Measurements from ENCODE around the gene GUCY1A2.

Gene GUCY1A2

DNA sequence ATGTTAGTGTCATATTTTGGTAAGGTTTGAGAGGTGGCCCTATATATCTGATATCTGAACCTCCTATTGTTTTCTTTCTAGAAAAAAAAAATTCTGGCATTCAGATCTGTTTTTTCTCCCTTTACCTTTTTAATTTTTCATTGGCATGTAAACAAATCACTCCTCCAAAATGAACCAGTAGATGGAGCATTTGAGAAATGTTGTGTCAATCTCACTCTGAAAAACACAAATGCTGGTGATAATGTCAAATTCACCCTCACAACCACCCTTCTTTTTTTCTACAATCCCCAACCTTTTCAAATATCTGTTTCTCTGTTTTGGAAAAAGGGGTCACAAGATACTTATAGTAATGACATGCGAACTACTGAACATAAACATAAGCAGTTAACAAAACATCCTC lies 9.1 kb downstream of the GUCY1A2 start:
- Histone ChIP-seq H3K4me1 (ENCODE audit: low read depth, poor library complexity, severe bottlenecking) (no peaks in the 10 kb centered on the region), H3K4me3 (IDR thresholded peaks at IDR 0.05; ENCODE audit: insufficient read depth, low read depth, low read length) (no peak overlapping the region), H3K27ac (no peak overlapping the region), H4K20me1 (ENCODE audit: insufficient read depth) (no peaks in the 10 kb centered on the region), H3K4me2 (no peak overlapping the region), H3K27me3 (ENCODE audit: insufficient read depth, low read depth) (no peaks in the 10 kb centered on the region), H3K9ac (no peak overlapping the region), H3K36me3 (ENCODE audit: insufficient read depth) (no peaks in the 10 kb centered on the region), H3K79me2 (ENCODE audit: insufficient read depth, low read depth) (no peaks in the 10 kb centered on the region), H2AFZ (ENCODE audit: low read depth) (no peak overlapping the region)
- no peak for TF ChIP-seq CTCF (conservative IDR thresholded peaks at IDR 0.05; ENCODE audit: low read depth, low read length)

GRCh38 chr11:107006076-107006833 lies 12.0 kb downstream of the GUCY1A2 start:
- Histone ChIP-seq H3K79me2 (ENCODE audit: insufficient read depth, low read depth) (no peaks in the 10 kb centered on the region), H3K4me3 (IDR thresholded peaks at IDR 0.05; ENCODE audit: insufficient read depth, low read depth, low read length) (no peak overlapping the region), H4K20me1 (ENCODE audit: insufficient read depth) (no peaks in the 10 kb centered on the region), H3K9ac (no peak overlapping the region), H3K27me3 (ENCODE audit: insufficient read depth, low read depth) (no peaks in the 10 kb centered on the region), H3K36me3 (ENCODE audit: insufficient read depth) (no peaks in the 10 kb centered on the region), H2AFZ (ENCODE audit: low read depth) (no peak overlapping the region), H3K4me2 (no peak overlapping the region), H3K27ac (no peak overlapping the region), H3K4me1 (ENCODE audit: low read depth, poor library complexity, severe bottlenecking) (no peaks in the 10 kb centered on the region)
- no peak for TF ChIP-seq CTCF (conservative IDR thresholded peaks at IDR 0.05; ENCODE audit: low read depth, low read length)

GRCh38 chr11:106999196-106999595 lies 19.1 kb downstream of the GUCY1A2 start:
- no peaks in the 10 kb centered on the region for H3K36me3 ChIP-seq (ENCODE audit: insufficient read depth)
- H3K9ac ChIP-seq = no peak overlapping the region
- H3K79me2 ChIP-seq (ENCODE audit: insufficient read depth, low read depth) = no peaks in the 10 kb centered on the region
- no peak for TF ChIP-seq CTCF (conservative IDR thresholded peaks at IDR 0.05; ENCODE audit: low read depth, low read length)
- no peaks in the 10 kb centered on the region for H3K4me1 ChIP-seq (ENCODE audit: low read depth, poor library complexity, severe bottlenecking)
- no peak overlapping the region for H2AFZ ChIP-seq (ENCODE audit: low read depth)
- H3K27ac ChIP-seq = no peak overlapping the region
- no peak overlapping the region for H3K4me3 ChIP-seq (IDR thresholded peaks at IDR 0.05; ENCODE audit: insufficient read depth, low read depth, low read length)
- no peaks in the 10 kb centered on the region for H3K27me3 ChIP-seq (ENCODE audit: insufficient read depth, low read depth)
- H4K20me1 ChIP-seq (ENCODE audit: insufficient read depth) = no peaks in the 10 kb centered on the region
- H3K4me2 ChIP-seq = no peak overlapping the region

- H3K36me3 ChIP-seq (ENCODE audit: insufficient read depth) = no peaks in the 10 kb centered on the region
- no peak overlapping the region for H3K9ac ChIP-seq
- no peaks in the 10 kb centered on the region for H4K20me1 ChIP-seq (ENCODE audit: insufficient read depth)
- no peak overlapping the region for H3K4me2 ChIP-seq
- no peak overlapping the region for H3K27ac ChIP-seq
- no peak overlapping the region for H3K4me3 ChIP-seq (IDR thresholded peaks at IDR 0.05; ENCODE audit: insufficient read depth, low read depth, low read length)
- H3K79me2 ChIP-seq (ENCODE audit: insufficient read depth, low read depth) = no peaks in the 10 kb centered on the region
- H3K4me1 ChIP-seq (ENCODE audit: low read depth, poor library complexity, severe bottlenecking) = no peaks in the 10 kb centered on the region
- no peaks in the 10 kb centered on the region for H3K27me3 ChIP-seq (ENCODE audit: insufficient read depth, low read depth)
- H2AFZ ChIP-seq (ENCODE audit: low read depth) = no peak overlapping the region
- TF ChIP-seq CTCF (conservative IDR thresholded peaks at IDR 0.05; ENCODE audit: low read depth, low read length) = no peak
These were observed 19.4 kb downstream of the GUCY1A2 start for GRCh38 chr11:106998916-106999188.
